Upper lobe of right lung (tissue), 1 donor: Measurements from ENCODE around the gene NUTM1. TPM values are rescaled to one million over a fixed set of nuclear protein-coding genes. Genes with fewer than 3 reads are reported as not detected.
"Not testable (repeated sequence)": the region's sequence is repeated elsewhere in the genome, so short reads cannot be mapped to it uniquely, and the experiment has no call there.

Source experiments
- ATAC-seq: fragments of 200-7000 bp; cut with Tn5 transposase; one replicate; pipeline ENCODE4 v1.9.1; 2020; ENCODE audit warnings: mild to moderate bottlenecking, moderate library complexity
- DNase-seq: peaks from one replicate; pipeline ENCODE4 v3.0.0-alpha.2; 2020
- H3K27ac ChIP-seq: fragments of 200-600 bp; one replicate; pipeline ENCODE4 v1.8.0; 2022
- H3K27me3 ChIP-seq: fragments of 200-600 bp; one replicate; pipeline ENCODE4 v1.8.0; 2022; ENCODE audit warnings: mild to moderate bottlenecking
- H3K36me3 ChIP-seq: fragments of 200-600 bp; one replicate; pipeline ENCODE4 v1.8.0; 2022
- H3K4me1 ChIP-seq: fragments of 200-600 bp; one replicate; pipeline ENCODE4 v1.8.0; 2022
- H3K4me3 ChIP-seq: fragments of 200-600 bp; one replicate; pipeline ENCODE4 v1.8.0; 2022; ENCODE audit warnings: mild to moderate bottlenecking
- H3K9me3 ChIP-seq: fragments of 200-600 bp; one replicate; pipeline ENCODE4 v1.8.0; 2022
- CTCF ChIP-seq: fragments of 200-600 bp; IDR thresholded peaks from one replicate; pipeline ENCODE4 v1.8.0; 2022; ENCODE audit warnings: antibody characterized with exemption
- intact Hi-C: fragments of 100-400 bp; cut with DNase I; formaldehyde crosslinking; loops from one replicate; pipeline ENCODE4 v1.11.0; 2022
- total RNA-seq: library from RNA; stranded (reverse); fragmentation: NEBNext Ultra II Directional; extraction: Animal tissue kit (Norgen Biotek cat#: 25700); gene quantifications from one replicate; pipeline ENCODE4 v1.2.1, GENCODE V29; 2021
- donor health status: DM: no; HTN: yes; CAD: no; lungs with severe emphysema.

The NUTM1 gene
- total RNA-seq, 1 donor from 2014 or later, result not detected

- no peaks in the 10 kb centered on the region for H3K9me3 ChIP-seq
- no peak overlapping the region for H3K4me3 ChIP-seq
- no peaks in the 10 kb centered on the region for H3K4me1 ChIP-seq
- TF ChIP-seq CTCF, result no peak
- H3K36me3 ChIP-seq, result no peaks in the 10 kb centered on the region
- intact Hi-C loops, result no loop called here
- no peak overlapping the region for H3K27ac ChIP-seq
- no peak for DNase-seq
- H3K27me3 ChIP-seq, result no peaks in the 10 kb centered on the region
- no peak for ATAC-seq
These were observed 6.7 kb downstream of the NUTM1 start for GRCh38 chr15:34349769-34350168.

GRCh38 chr15:34352996-34353395 lies 9.9 kb downstream of the NUTM1 start:
- intact Hi-C loops, H3K4me3 ChIP-seq, ATAC-seq: not testable (repeated sequence)

GRCh38 chr15:34353627-34354026 lies 10.5 kb downstream of the NUTM1 start:
- intact Hi-C loops, result no loop called here

More at GRCh38 chr15:34352996-34353395, 9.9 kb downstream of the NUTM1 start:
- peak; percentile 33 for DNase-seq
- not testable (repeated sequence) for H3K27ac ChIP-seq, H3K27me3 ChIP-seq, H3K36me3 ChIP-seq, H3K9me3 ChIP-seq, H3K4me1 ChIP-seq

GRCh38 chr15:34354286-34354685 lies 11.2 kb downstream of the NUTM1 start:
- ATAC-seq, result no peak
- intact Hi-C loops, result no loop called here
- DNase-seq, result peak; percentile 11
- H3K27me3 ChIP-seq, result no peaks in the 10 kb centered on the region
- no peaks in the 10 kb centered on the region for H3K4me1 ChIP-seq
- H3K36me3 ChIP-seq, result peaks cover 10% of the 10 kb centered on the region
- TF ChIP-seq CTCF, result no peak
- no peaks in the 10 kb centered on the region for H3K9me3 ChIP-seq
- no peak overlapping the region for H3K27ac ChIP-seq
- H3K4me3 ChIP-seq, result no peak overlapping the region

More at GRCh38 chr15:34353627-34354026, 10.5 kb downstream of the NUTM1 start:
- DNase-seq (peak; percentile 16), ATAC-seq (no peak)
- no peaks in the 10 kb centered on the region for H3K4me1 ChIP-seq
- peaks cover 6% of the 10 kb centered on the region for H3K36me3 ChIP-seq
- TF ChIP-seq CTCF, result no peak
- no peak overlapping the region for H3K27ac ChIP-seq
- no peaks in the 10 kb centered on the region for H3K9me3 ChIP-seq
- H3K27me3 ChIP-seq, result no peaks in the 10 kb centered on the region
- H3K4me3 ChIP-seq, result no peak overlapping the region

- TF ChIP-seq CTCF, result no peak
- Histone ChIP-seq H3K36me3 (peaks cover 18% of the 10 kb centered on the region), H3K4me1 (no peaks in the 10 kb centered on the region), H3K27ac (no peak overlapping the region), H3K4me3 (no peak overlapping the region), H3K27me3 (no peaks in the 10 kb centered on the region), H3K9me3 (no peaks in the 10 kb centered on the region)
- intact Hi-C loops, result no loop called here
- ATAC-seq, result no peak
- DNase-seq, result no peak
These were observed 12.1 kb downstream of the NUTM1 start for GRCh38 chr15:34355241-34355640.

GRCh38 chr15:34357653-34358052 lies 14.5 kb downstream of the NUTM1 start:
- peaks cover 25% of the 10 kb centered on the region for H3K36me3 ChIP-seq
- H3K27me3 ChIP-seq, result no peaks in the 10 kb centered on the region

More at GRCh38 chr15:34357653-34358052, 14.5 kb downstream of the NUTM1 start:
- H3K27ac ChIP-seq, result no peak overlapping the region
- intact Hi-C loops, result no loop called here
- no peak overlapping the region for H3K4me3 ChIP-seq
- no peaks in the 10 kb centered on the region for H3K4me1 ChIP-seq
- DNase-seq, result no peak
- TF ChIP-seq CTCF, result no peak
- no peaks in the 10 kb centered on the region for H3K9me3 ChIP-seq
- ATAC-seq, result no peak
